ENCODE data around the gene ZFP36L2.

Gene ZFP36L2

GRCh38 chr2:43224571-43225092, 1.8 kb downstream of the ZFP36L2 start:
- ATAC-seq = no peak

GRCh38 chr2:43224131-43224570, 2.3 kb downstream of the ZFP36L2 start:
- 0 out of 2 replicates have a peak, but pooled peaks have one; percentile 54 for TF ChIP-seq ESRRG (CRISPR knock-in tag; IDR thresholded peaks at IDR 0.05)
- TF ChIP-seq GLIS3 (CRISPR knock-in tag; IDR thresholded peaks at IDR 0.05) = no peak
- no peak for TF ChIP-seq RARB (CRISPR knock-in tag; IDR thresholded peaks at IDR 0.05)
- TF ChIP-seq ZNF70 (CRISPR knock-in tag; IDR thresholded peaks at IDR 0.05) = peak; percentile 51; the same call in 1 of the 2 replicates
- no peak for TF ChIP-seq OSR1 (CRISPR knock-in tag; IDR thresholded peaks at IDR 0.05)
- TF ChIP-seq ZC3H10 (CRISPR knock-in tag; IDR thresholded peaks at IDR 0.05) = no peak
- TF ChIP-seq, protein P1, sequence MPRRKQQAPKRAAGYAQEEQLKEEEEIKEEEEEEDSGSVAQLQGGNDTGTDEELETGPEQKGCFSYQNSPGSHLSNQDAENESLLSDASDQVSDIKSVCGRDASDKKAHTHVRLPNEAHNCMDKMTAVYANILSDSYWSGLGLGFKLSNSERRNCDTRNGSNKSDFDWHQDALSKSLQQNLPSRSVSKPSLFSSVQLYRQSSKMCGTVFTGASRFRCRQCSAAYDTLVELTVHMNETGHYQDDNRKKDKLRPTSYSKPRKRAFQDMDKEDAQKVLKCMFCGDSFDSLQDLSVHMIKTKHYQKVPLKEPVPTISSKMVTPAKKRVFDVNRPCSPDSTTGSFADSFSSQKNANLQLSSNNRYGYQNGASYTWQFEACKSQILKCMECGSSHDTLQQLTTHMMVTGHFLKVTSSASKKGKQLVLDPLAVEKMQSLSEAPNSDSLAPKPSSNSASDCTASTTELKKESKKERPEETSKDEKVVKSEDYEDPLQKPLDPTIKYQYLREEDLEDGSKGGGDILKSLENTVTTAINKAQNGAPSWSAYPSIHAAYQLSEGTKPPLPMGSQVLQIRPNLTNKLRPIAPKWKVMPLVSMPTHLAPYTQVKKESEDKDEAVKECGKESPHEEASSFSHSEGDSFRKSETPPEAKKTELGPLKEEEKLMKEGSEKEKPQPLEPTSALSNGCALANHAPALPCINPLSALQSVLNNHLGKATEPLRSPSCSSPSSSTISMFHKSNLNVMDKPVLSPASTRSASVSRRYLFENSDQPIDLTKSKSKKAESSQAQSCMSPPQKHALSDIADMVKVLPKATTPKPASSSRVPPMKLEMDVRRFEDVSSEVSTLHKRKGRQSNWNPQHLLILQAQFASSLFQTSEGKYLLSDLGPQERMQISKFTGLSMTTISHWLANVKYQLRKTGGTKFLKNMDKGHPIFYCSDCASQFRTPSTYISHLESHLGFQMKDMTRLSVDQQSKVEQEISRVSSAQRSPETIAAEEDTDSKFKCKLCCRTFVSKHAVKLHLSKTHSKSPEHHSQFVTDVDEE (CRISPR knock-in tag; IDR thresholded peaks at IDR 0.05) = peak; percentile 46; the same call in 1 of the 2 replicates
- ATAC-seq = no peak

More at GRCh38 chr2:43224571-43225092, 1.8 kb downstream of the ZFP36L2 start:
- no peak for TF ChIP-seq SNAI2 (CRISPR knock-in tag; IDR thresholded peaks at IDR 0.05)
- no peak for TF ChIP-seq TCF4 (CRISPR knock-in tag; IDR thresholded peaks at IDR 0.05; ENCODE audit: borderline replicate concordance)
- TF ChIP-seq, protein P1 (CRISPR knock-in tag; IDR thresholded peaks at IDR 0.05) = no peak
- TF ChIP-seq ZFP3 (CRISPR knock-in tag; IDR thresholded peaks at IDR 0.05) = no peak
- TF ChIP-seq ARNTL (CRISPR knock-in tag; IDR thresholded peaks at IDR 0.05; ENCODE audit: borderline replicate concordance, low read depth) = no peak

DNA sequence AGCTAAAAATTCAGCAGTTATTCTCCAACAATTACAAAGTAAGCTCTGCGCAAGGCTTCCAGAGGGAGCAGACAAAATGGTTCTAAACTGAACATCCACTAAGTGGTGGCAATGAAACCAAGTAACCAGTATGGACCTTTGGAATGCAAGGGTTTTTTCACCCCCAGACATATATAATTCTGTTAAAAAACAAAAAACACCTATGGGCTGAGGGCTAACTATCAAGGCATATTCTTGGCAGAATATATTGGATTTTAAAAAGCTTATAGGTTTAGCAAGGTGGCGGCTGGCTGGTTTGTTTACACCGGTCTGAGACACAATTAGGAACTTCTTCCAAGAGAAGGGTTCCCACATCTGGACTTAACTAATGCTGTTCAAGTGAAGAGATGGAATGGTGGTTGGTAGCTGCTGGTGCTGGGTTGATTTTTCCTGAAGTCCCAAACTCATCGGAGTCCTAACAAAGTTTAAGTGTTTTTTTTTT, 2.8 kb downstream of the ZFP36L2 start:
- TF ChIP-seq ARNTL (CRISPR knock-in tag; IDR thresholded peaks at IDR 0.05; ENCODE audit: borderline replicate concordance, low read depth) (no peak), CSRNP3 (CRISPR knock-in tag; IDR thresholded peaks at IDR 0.05) (no peak), ZFP30 (CRISPR knock-in tag; IDR thresholded peaks at IDR 0.05) (no peak), SNAI2 (CRISPR knock-in tag; IDR thresholded peaks at IDR 0.05) (no peak), PPARA (CRISPR knock-in tag; IDR thresholded peaks at IDR 0.05; ENCODE audit: borderline replicate concordance) (no peak), ZNF565 (CRISPR knock-in tag; conservative IDR thresholded peaks at IDR 0.05; ENCODE audit: low read depth) (no peak), ZC3H10 (CRISPR knock-in tag; IDR thresholded peaks at IDR 0.05) (no peak), ISL1 (CRISPR knock-in tag; IDR thresholded peaks at IDR 0.05) (no peak), ZNF8 (CRISPR knock-in tag; IDR thresholded peaks at IDR 0.05) (no peak), CREB5 (CRISPR knock-in tag; IDR thresholded peaks at IDR 0.05; ENCODE audit: low read depth) (no peak), BACH2 (CRISPR knock-in tag; IDR thresholded peaks at IDR 0.05; ENCODE audit: borderline replicate concordance) (no peak), ZFP3 (CRISPR knock-in tag; IDR thresholded peaks at IDR 0.05) (no peak), CSDC2 (CRISPR knock-in tag; IDR thresholded peaks at IDR 0.05) (no peak), OSR1 (CRISPR knock-in tag; IDR thresholded peaks at IDR 0.05) (no peak)
- TF ChIP-seq, protein P1 (CRISPR knock-in tag; IDR thresholded peaks at IDR 0.05) = no peak
- TF ChIP-seq, protein P2, sequence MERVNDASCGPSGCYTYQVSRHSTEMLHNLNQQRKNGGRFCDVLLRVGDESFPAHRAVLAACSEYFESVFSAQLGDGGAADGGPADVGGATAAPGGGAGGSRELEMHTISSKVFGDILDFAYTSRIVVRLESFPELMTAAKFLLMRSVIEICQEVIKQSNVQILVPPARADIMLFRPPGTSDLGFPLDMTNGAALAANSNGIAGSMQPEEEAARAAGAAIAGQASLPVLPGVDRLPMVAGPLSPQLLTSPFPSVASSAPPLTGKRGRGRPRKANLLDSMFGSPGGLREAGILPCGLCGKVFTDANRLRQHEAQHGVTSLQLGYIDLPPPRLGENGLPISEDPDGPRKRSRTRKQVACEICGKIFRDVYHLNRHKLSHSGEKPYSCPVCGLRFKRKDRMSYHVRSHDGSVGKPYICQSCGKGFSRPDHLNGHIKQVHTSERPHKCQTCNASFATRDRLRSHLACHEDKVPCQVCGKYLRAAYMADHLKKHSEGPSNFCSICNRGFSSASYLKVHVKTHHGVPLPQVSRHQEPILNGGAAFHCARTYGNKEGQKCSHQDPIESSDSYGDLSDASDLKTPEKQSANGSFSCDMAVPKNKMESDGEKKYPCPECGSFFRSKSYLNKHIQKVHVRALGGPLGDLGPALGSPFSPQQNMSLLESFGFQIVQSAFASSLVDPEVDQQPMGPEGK (CRISPR knock-in tag; IDR thresholded peaks at IDR 0.05; ENCODE audit: borderline replicate concordance) = no peak
- TF ChIP-seq, protein P3, sequence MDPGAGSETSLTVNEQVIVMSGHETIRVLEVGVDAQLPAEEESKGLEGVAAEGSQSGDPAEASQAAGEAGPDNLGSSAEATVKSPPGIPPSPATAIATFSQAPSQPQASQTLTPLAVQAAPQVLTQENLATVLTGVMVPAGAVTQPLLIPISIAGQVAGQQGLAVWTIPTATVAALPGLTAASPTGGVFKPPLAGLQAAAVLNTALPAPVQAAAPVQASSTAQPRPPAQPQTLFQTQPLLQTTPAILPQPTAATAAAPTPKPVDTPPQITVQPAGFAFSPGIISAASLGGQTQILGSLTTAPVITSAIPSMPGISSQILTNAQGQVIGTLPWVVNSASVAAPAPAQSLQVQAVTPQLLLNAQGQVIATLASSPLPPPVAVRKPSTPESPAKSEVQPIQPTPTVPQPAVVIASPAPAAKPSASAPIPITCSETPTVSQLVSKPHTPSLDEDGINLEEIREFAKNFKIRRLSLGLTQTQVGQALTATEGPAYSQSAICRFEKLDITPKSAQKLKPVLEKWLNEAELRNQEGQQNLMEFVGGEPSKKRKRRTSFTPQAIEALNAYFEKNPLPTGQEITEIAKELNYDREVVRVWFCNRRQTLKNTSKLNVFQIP (CRISPR knock-in tag; IDR thresholded peaks at IDR 0.05; ENCODE audit: borderline replicate concordance, low read depth) = no peak
- no peak for ATAC-seq

All from SK-N-SH treated with all-trans-retinoic acid at 6 μM for 48 hours (cell line).